Ectodermal cell (in vitro differentiated cells): ENCODE data around the gene MDGA2.
"Not testable (repeated sequence)": the region's sequence is repeated elsewhere in the genome, so short reads cannot be mapped to it uniquely, and the experiment has no call there.

Experiments
- H3K27ac ChIP-seq: 2 replicates; pipeline ENCODE4 v1.7.0; 2013; ENCODE audit warnings: mild to moderate bottlenecking, low read depth, low read length; ENCODE audit not compliant: insufficient read depth, poor library complexity, severe bottlenecking
- H3K27me3 ChIP-seq: 2 replicates; pipeline ENCODE4 v1.7.0; 2013; ENCODE audit warnings: mild to moderate bottlenecking, low read length; ENCODE audit not compliant: insufficient read depth, control insufficient read depth, poor library complexity, severe bottlenecking
- H3K36me3 ChIP-seq: one replicate; pipeline ENCODE4 v1.7.0; 2013; ENCODE audit warnings: low read length; ENCODE audit not compliant: control insufficient read depth, insufficient read depth
- H3K4me1 ChIP-seq: one replicate; pipeline ENCODE4 v1.7.0; 2013; ENCODE audit warnings: low read length; ENCODE audit not compliant: control insufficient read depth, insufficient read depth
- H3K4me3 ChIP-seq: 2 replicates; pipeline ENCODE4 v1.7.0; 2013; ENCODE audit warnings: low read depth, low read length, control low read depth; ENCODE audit not compliant: insufficient read depth
- H3K9me3 ChIP-seq: 2 replicates; pipeline ENCODE4 v1.7.0; 2013; ENCODE audit warnings: mild to moderate bottlenecking, low read length, moderate library complexity; ENCODE audit not compliant: control insufficient read depth
- WGBS, 2 experiments: methylation state at CpG; one replicate each; pipeline ENCODE4 v1.1.7; 2013; ENCODE audit warnings: missing lambda C conversion rate in 2 of 2; 5-methylcytosine and 5-hydroxymethylcytosine counted together

MDGA2 gene

GRCh38 chr14:46985529-46986380 is 689.6 kb downstream of the MDGA2 start:
- Histone ChIP-seq H3K27ac (no peak overlapping the region), H3K4me3 (no peak overlapping the region), H3K36me3 (no peaks in the 10 kb centered on the region), H3K27me3 (no peaks in the 10 kb centered on the region), H3K9me3 (no peaks in the 10 kb centered on the region), H3K4me1 (no peaks in the 10 kb centered on the region)
- 75 to 78% methylated on average over 6 of the region's 6 CpGs for WGBS, 2 experiments

- Histone ChIP-seq H3K27ac (no peak overlapping the region), H3K4me1 (no peaks in the 10 kb centered on the region), H3K36me3 (no peaks in the 10 kb centered on the region), H3K9me3 (no peaks in the 10 kb centered on the region), H3K4me3 (no peak overlapping the region), H3K27me3 (no peaks in the 10 kb centered on the region)
- WGBS, 2 experiments: 78% methylated on average over 1 to 2 of the region's 2 CpGs
These were observed 702.1 kb downstream of the MDGA2 start for GRCh38 chr14:46973295-46973694.

DNA sequence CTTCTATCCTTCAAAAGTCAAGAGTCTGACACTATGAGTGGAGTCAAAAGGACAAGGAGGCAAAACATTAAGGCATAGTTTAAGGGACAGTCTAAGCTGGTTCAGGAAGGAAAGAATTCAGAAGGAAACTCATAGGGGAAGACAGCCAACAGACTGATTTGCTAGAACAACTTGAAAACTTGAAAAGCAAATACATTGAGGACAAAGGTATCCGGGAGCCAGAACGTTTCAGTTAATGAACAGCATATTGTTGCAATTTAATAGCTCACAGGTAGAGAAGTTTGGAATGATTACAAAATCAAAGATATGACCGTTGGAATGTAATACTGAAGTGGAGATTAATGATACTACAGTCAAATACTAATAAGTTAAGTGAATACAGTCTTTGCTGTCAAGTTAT is 711.0 kb downstream of the MDGA2 start:
- Histone ChIP-seq H3K4me1 (no peaks in the 10 kb centered on the region), H3K9me3 (no peaks in the 10 kb centered on the region), H3K36me3 (no peaks in the 10 kb centered on the region), H3K27me3 (no peaks in the 10 kb centered on the region), H3K27ac (no peak overlapping the region), H3K4me3 (no peak overlapping the region)
- 83 to 100% methylated on average over 3 of the region's 3 CpGs for WGBS, 2 experiments

GRCh38 chr14:46951103-46951502 is 724.3 kb downstream of the MDGA2 start:
- H3K4me3 ChIP-seq: no peak overlapping the region
- no peaks in the 10 kb centered on the region for H3K4me1 ChIP-seq

GRCh38 chr14:46940611-46941010 is 734.8 kb downstream of the MDGA2 start:
- H3K27me3 ChIP-seq: no peaks in the 10 kb centered on the region
- H3K9me3 ChIP-seq: no peaks in the 10 kb centered on the region
- H3K4me3 ChIP-seq: no peak overlapping the region
- no peaks in the 10 kb centered on the region for H3K36me3 ChIP-seq
- no peaks in the 10 kb centered on the region for H3K4me1 ChIP-seq
- 94 to 95% methylated on average over 4 to 5 of the region's 5 CpGs for WGBS, 2 experiments
- H3K27ac ChIP-seq: no peak overlapping the region

More at GRCh38 chr14:46951103-46951502, 724.3 kb downstream of the MDGA2 start:
- no peaks in the 10 kb centered on the region for H3K36me3 ChIP-seq
- 86 to 92% methylated on average over 2 of the region's 2 CpGs for WGBS, 2 experiments
- H3K27me3 ChIP-seq: no peaks in the 10 kb centered on the region
- H3K27ac ChIP-seq: no peak overlapping the region
- no peaks in the 10 kb centered on the region for H3K9me3 ChIP-seq

DNA sequence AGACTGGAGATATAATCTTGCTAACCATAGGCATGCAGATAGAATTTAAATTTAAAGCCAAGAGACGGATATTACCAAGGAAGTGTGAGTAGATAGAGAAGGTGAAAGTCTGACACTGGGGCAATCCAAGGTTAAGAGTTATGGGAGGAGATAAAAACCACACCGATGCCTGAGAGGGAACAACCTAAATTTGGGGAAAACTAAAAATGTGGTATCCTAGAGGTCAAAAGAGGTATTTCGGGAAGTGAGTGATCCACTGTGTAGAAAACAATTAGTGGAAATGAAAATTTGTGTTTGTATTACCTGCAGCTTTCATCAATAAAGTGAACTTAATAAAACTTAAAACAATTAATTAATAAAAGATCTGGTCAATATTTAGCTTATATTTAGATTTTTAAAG is 754.9 kb downstream of the MDGA2 start:
- H3K9me3 ChIP-seq: no peaks in the 10 kb centered on the region
- H3K27me3 ChIP-seq: no peaks in the 10 kb centered on the region
- H3K36me3 ChIP-seq: no peaks in the 10 kb centered on the region
- 93 to 99% methylated on average over 3 of the region's 3 CpGs for WGBS, 2 experiments
- H3K4me3 ChIP-seq: no peak overlapping the region
- no peaks in the 10 kb centered on the region for H3K4me1 ChIP-seq
- H3K27ac ChIP-seq: no peak overlapping the region

GRCh38 chr14:46915539-46915938 is 759.9 kb downstream of the MDGA2 start:
- not testable (repeated sequence) for H3K9me3 ChIP-seq, H3K27ac ChIP-seq, H3K4me3 ChIP-seq, H3K27me3 ChIP-seq, H3K36me3 ChIP-seq, H3K4me1 ChIP-seq
- 77 to 82% methylated on average over 2 to 4 of the region's 4 CpGs for WGBS, 2 experiments

DNA sequence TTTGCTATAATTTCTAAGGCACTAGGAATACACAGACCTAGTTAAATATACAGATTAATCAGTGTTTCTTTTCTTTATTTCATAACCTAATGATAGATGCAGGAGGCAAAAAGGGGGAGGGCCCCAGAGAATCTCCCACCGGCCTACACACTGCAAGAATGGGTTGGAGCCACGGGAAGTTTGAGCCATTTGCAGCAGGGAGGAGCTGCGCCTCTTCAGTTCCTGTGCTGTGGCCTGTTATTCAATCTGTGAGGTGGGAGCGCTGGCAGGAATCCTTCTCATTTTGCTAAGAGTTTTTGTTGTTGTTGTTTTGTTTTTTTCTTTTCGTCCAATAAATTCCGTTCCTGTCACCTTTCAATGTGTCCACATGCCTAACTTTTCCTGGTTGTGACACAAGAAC is 772.6 kb downstream of the MDGA2 start:
- no peak overlapping the region for H3K27ac ChIP-seq
- no peak overlapping the region for H3K4me3 ChIP-seq
- H3K4me1 ChIP-seq: no peaks in the 10 kb centered on the region
- no peaks in the 10 kb centered on the region for H3K36me3 ChIP-seq
- H3K9me3 ChIP-seq: no peaks in the 10 kb centered on the region
- H3K27me3 ChIP-seq: no peaks in the 10 kb centered on the region
- WGBS, 2 experiments: 40 to 51% methylated on average over 5 of the region's 6 CpGs

DNA sequence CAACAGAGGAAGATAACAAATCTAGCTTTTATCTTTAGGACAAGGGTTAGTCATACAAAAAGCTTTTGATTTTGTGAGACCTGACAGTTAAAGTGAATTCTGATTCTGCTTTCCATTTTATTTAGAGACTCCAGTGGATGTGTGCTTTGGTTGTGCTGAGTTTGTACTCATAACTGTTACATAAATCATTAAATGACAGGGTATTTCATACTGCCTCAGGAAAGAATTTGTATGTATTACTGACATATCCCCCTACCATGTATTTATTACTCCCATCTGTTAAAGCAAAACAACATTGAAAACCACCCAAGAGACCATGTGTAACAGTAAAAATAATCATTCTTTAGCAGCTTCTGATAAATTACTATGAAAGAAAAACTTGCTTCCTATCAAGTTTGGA is 780.9 kb downstream of the MDGA2 start:
- no peak overlapping the region for H3K27ac ChIP-seq
- H3K4me3 ChIP-seq: no peak overlapping the region
- H3K36me3 ChIP-seq: no peaks in the 10 kb centered on the region
- no peaks in the 10 kb centered on the region for H3K27me3 ChIP-seq
- no peaks in the 10 kb centered on the region for H3K9me3 ChIP-seq
- no peaks in the 10 kb centered on the region for H3K4me1 ChIP-seq

DNA sequence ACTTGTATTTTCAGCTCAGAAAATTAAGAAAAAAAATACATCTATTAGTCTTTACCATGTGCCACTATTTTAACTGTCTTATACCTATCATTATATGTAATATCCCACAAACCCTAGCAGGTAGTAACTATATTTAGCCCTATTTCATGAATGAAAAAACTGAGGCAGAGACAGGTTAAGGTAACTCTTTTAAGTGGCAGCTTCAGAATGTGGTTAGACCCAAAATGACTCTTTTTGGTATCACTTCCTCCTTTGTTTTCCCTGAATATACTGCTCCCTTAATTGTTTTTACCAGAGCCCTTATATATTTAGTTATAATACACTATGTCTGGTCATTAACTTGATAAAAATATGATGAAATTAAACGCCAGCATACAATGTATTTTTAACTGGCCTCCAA is 788.3 kb downstream of the MDGA2 start:
- H3K27me3 ChIP-seq: no peaks in the 10 kb centered on the region
- no peaks in the 10 kb centered on the region for H3K36me3 ChIP-seq
- WGBS, 2 experiments: 100% methylated on average over 1 of the region's 1 CpG; no CpG with 5 or more reads in 1 of the 2 experiments
- no peaks in the 10 kb centered on the region for H3K9me3 ChIP-seq
- no peak overlapping the region for H3K27ac ChIP-seq
- no peaks in the 10 kb centered on the region for H3K4me1 ChIP-seq
- H3K4me3 ChIP-seq: no peak overlapping the region
